ENCODE results near the gene SLC25A26. TPM values are rescaled to one million over a fixed set of nuclear protein-coding genes. Genes with fewer than 3 reads are reported as not detected.

The SLC25A26 gene
- total and polyA plus RNA-seq, 2 of the 13 experiments (the other 11 are each of a cell fraction or from before 2014, with no cell fraction given) = 23.1 to 32.7 TPM

DNA sequence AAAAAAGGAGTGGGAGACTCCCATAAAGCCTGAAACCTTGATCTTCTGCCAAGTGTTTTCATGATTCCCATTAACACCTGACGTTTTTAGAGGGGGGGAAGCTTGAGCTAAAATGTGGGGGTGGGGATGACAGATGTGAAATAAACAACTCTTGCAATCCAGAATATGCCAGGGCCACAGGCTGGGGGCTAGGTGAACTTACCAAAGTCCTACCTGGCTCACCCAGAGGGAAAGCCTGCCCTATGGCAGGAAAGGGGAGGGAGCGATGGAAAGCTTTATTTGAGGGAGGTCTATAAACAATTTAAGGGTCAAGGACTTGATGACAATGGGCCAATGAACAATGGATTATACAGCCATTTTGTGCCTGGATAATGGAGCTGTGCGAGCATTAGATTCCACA, 171.7 kb downstream of the SLC25A26 start:
- 90% methylated on average over 3 of the region's 3 CpGs for WGBS (ENCODE audit: low lambda C conversion rate)
- POLR2A ChIA-PET = no interaction called here
- in situ Hi-C loops (cut with HindIII; ENCODE audit: extremely low pct_ligation_motif_present, low pct_unique_long_range_greater_than_20kb) = no loop called here

More for the DNA sequence above, 171.7 kb downstream of the SLC25A26 start:
- no peaks in the 10 kb centered on the region for H3K4me1 ChIP-seq (ENCODE audit: insufficient read depth, low read length)
- H4K20me1 ChIP-seq (ENCODE audit: insufficient read depth, low read length) = no peaks in the 10 kb centered on the region
- BruUV-seq (replicated peaks) = no TSS peak
- FAIRE-seq = no peak
- DNase-seq (ENCODE audit: low spot score) = no peak
- no peak for TF ChIP-seq CERS6 (CRISPR knock-in tag; IDR thresholded peaks at IDR 0.05)
- TF ChIP-seq MTA3 (CRISPR knock-in tag; IDR thresholded peaks at IDR 0.05) = no peak
- no peak for TF ChIP-seq RERE (CRISPR knock-in tag; IDR thresholded peaks at IDR 0.05; ENCODE audit: low read depth)
- TF ChIP-seq BRCA1 (CRISPR knock-in tag; IDR thresholded peaks at IDR 0.05) = no peak
- no peak for TF ChIP-seq SP140L (CRISPR knock-in tag; IDR thresholded peaks at IDR 0.05; ENCODE audit: borderline replicate concordance)
- TF ChIP-seq, protein P1, sequence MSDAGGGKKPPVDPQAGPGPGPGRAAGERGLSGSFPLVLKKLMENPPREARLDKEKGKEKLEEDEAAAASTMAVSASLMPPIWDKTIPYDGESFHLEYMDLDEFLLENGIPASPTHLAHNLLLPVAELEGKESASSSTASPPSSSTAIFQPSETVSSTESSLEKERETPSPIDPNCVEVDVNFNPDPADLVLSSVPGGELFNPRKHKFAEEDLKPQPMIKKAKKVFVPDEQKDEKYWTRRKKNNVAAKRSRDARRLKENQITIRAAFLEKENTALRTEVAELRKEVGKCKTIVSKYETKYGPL (CRISPR knock-in tag; IDR thresholded peaks at IDR 0.05) = no peak
- TF ChIP-seq ZNF121 (CRISPR knock-in tag; IDR thresholded peaks at IDR 0.05) = no peak
- no peak for TF ChIP-seq ATF4 (CRISPR knock-in tag; IDR thresholded peaks at IDR 0.05)
- no peak for TF ChIP-seq ARID2 (CRISPR knock-in tag; IDR thresholded peaks at IDR 0.05; ENCODE audit: borderline replicate concordance)
- TF ChIP-seq MAFG (CRISPR knock-in tag; IDR thresholded peaks at IDR 0.05) = no peak
- no peak for TF ChIP-seq ZFP37 (CRISPR knock-in tag; IDR thresholded peaks at IDR 0.05; ENCODE audit: borderline replicate concordance)
- TF ChIP-seq PLRG1 (conservative IDR thresholded peaks at IDR 0.05) = no peak
- no peak for TF ChIP-seq RAD21 (CRISPR knock-in tag; IDR thresholded peaks at IDR 0.05)
- no peak for TF ChIP-seq ZNF383 (CRISPR knock-in tag; IDR thresholded peaks at IDR 0.05; ENCODE audit: borderline replicate concordance)
- no peak for TF ChIP-seq CCAR2 (optimal IDR thresholded peaks at IDR 0.05; ENCODE audit: low read depth, low read length)
- ATAC-seq = no peak
- no peaks in the 10 kb centered on the region for H3K27me3 ChIP-seq (ENCODE audit: control insufficient read depth in 1 of 2, insufficient read depth in 2 of 2, low read length in 2 of 2)
- no peak overlapping the region for H3K4me2 ChIP-seq (ENCODE audit: low read depth, low read length)
- no peak overlapping the region for H3K27ac ChIP-seq (ENCODE audit: extremely low read length, insufficient read depth, low read length)
- H3K9me3 ChIP-seq (ENCODE audit: low read length) = no peaks in the 10 kb centered on the region
- H3K9ac ChIP-seq (ENCODE audit: insufficient read depth, low read depth, low read length) = no peak overlapping the region
- peaks cover 16 to 53% of the 10 kb centered on the region in 2 experiments for H3K36me3 ChIP-seq (replicated peaks in 1 of 2; ENCODE audit: control insufficient read depth in 1 of 2, insufficient read depth in 2 of 2, low read length in 2 of 2)
- CTCF ChIA-PET (ENCODE audit: low intra/inter-chr PET ratio, low total read pairs) = interaction anchor here (0.6 kb wide), 1 partner anchor 116 kb away, joined by 3 read pairs; no protein-coding TSS in a partner anchor
- no peaks in the 10 kb centered on the region for H3K79me2 ChIP-seq (ENCODE audit: insufficient read depth, low read length)
- intact Hi-C loops (cut with micrococcal nuclease; ENCODE audit: unreplicated experiment) = no loop called here
- H3K4me3 ChIP-seq (replicated peaks in 1 of 3; ENCODE audit: insufficient read depth in 1 of 3, low read depth in 2 of 3, low read length in 3 of 3) = no peak overlapping the region
- no peak overlapping the region for H2AFZ ChIP-seq (ENCODE audit: low read length)
